ENCODE results near the gene ADAR.
A peak's percentile ranks its signal among the peaks of the same experiment; 100 is the strongest.

Gene ADAR

DNA sequence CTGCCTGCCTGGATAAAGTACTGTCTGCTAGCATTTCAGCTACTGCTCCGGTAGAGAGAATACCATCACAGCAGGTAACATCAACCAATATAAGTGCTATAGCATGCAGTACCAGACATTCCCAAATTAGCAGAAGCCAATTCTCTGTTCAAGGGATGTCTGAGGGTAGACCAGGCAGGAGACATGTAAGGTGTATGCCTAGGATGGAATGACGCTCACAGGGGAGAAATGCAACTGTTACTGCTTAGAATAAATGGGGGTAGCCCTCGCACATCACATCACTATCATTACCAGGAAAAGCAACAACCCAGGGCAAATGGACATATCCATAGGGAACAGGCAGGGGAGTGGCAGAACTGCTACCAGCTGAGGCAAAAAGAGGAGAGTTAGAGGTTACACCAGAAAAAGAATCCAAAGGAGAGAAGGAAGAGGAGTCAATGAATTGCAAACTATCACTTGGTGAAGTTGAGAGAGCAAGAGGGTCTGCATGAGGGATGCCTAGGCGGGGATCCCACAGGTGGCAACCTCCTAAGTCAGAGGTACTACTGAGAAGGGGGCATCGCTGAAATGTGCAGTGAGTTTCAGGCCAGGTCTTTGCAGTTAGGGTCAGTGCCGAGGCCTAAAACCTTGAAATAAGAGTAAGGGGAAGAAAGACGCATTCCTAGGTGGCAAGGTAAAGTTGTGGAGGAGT lies 50.6 kb downstream of the ADAR start:
- DNase-seq (ENCODE audit: low read depth): no peak

DNA sequence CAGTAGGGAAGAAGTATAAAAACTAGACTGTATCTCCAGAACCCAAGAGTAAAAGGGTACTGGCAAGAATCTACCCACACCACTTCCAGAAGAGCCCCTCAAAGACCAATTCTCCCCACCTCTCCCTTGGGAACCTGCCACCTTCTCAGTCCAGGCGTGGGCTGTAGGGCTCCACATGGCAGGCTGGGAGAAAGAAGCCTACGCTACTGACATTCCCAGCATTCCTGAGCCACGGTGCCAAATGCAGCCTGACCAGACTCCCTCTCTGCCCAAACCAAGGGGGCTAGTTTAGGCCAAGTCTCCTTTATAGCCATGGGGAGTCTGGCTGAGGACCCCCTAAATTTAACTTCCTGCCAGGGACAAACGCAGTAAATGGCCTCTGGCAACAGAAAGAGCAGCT lies 51.6 kb downstream of the ADAR start:
- no peak for DNase-seq (ENCODE audit: low read depth)

DNA sequence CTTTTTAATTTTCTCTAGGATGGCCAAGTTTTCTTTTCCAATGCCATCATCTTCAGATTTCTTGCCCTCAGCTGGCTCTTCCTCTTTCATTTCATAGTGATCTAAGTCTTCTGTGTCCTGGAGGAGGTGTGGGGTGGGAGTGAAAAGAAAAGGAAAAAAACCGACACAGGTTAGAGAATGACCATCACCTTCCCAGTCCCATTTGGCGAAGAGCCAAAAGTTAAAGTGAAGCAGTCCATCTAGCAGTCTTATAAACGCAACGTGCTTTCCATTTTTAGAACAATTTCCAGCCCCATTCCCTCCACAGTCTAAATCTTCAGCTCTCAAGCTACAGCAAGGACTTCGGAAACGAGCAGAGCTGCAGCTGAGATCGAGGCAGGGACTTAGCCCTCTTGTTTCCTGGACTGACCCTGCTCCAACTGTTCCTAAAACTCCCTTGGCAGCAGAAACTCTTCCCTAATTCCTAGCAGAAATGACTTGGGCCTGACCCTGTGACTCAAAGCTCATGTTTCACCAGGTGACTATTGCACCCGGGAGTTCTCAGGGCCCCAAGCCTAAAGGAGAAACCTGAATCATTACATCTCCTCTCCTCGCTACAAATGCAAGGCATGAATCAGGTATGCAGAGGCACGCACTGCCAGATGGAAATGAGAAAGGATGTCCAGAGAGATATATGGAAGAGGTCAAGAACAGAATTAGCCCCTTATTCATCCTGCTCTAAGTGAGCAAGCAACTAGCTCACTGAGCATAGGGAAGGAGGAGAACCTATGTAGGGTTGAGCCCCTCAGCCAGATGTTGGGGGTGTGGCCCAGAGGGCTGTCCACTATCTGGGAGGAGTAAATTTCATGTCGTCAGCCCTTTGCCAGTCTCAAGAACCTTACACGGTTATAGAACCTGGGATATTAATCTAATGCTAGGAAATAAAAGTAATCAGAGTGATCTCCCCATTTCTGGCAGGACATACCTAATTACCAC lies 54.6 kb downstream of the ADAR start:
- DNase-seq (ENCODE audit: low read depth): no peak

DNA sequence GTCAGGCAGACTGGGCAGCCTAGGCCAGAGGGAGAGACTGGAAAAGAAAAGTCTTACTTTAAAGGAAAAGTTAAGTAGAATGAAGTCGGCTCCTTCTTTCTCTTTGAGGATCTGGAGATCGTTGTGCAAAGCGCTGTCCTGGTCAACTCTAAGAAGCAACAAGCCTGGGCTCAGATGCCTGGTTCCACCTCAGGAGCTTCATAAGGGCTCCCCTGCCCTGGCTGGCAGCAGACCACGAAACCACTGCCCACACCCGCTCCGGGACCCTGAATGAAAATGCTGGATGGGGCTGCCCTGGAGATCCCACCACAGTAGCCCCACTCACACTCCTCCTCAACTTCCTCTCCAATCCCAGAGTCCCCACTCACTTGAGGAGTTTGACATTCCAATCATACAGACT lies 56.0 kb downstream of the ADAR start:
- DNase-seq (ENCODE audit: low read depth): no peak

DNA sequence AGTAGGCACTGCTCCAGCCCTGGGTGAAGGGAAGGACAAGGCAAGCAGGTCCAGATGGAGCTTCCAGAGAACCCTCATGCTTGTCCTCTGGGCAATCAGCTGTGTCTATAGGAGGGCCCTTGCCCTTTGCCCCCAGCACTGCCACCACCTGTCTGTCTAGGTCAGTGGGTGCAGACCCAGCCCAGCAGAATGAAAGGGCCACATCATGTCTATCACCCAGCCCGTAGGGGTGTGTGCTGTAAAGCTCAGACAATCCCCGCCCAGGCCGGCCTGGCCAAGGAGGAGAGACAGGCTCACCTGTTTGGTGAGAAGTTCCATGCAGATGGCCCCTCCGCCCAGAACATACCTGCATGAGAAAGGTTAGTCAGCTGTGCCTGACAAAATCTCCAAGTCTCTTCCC lies 56.5 kb downstream of the ADAR start:
- no peak for DNase-seq (ENCODE audit: low read depth)

DNA sequence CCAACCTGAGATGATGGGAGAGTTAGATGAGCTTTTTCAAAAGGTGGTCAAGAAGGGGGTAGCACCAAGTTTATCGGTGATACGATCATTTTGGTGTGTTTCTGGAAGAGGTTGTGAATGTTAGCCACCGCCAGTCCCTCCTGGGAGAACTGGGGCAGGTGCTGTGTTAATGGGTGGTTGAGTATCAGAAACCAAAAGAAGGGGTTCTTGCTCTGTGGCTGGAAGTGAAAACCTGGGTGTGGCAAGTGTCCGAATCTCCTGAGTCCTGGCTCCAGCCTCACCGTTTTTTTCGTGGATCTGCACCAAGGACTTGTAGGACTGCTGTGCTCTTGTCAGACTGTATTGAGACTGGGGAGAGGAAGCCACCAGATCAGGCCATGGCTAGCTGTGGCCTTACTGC lies 57.3 kb downstream of the ADAR start:
- no peak for DNase-seq (ENCODE audit: low read depth)

DNA sequence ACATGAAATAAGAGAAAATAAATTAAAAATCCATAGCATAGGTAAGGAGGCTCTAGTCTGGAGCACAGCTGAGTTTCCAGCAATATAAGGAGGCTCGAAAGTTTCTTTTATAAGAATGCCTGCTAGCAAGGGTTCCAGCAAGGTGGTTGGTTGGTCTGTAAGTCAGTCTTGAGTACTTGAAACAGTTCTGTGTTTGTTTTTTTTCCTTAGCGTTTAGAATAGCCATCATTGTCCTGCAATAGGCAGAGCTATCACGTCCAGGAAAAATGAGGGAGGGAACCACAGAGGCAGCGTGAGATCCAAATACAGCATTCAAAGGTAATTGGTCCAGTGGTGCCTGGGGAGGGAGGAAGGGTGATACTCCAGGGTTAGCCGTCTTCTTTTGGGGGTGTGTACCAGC lies 57.9 kb downstream of the ADAR start:
- DNase-seq (ENCODE audit: low read depth): no peak

DNA sequence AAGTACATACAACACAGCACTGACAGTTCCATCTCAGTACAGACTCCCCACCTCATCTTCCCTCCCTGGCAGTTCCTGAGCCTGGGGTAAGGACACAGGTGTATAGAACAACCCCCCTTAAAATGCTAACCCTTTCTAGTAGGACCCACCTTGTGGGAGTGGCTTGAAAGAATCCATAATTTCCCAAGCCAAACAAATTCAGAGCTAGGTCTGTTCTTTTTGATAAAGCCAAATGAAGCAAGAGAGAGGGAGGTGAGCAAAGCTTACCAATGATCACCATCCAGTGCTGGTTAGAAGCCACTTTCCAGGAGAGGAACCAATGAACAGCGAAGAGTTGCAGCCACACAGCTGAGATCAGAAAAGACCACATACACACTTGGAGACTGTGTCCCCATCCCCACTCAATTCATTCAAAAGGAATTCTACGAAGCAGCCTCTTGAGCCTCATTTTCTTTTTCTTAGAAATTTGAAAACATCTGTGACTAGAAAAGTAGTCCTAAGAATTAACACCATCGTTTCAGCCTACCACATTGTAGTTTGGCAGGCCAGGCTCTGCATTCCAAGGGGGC lies 58.7 kb downstream of the ADAR start:
- no peak for DNase-seq (ENCODE audit: low read depth)

DNA sequence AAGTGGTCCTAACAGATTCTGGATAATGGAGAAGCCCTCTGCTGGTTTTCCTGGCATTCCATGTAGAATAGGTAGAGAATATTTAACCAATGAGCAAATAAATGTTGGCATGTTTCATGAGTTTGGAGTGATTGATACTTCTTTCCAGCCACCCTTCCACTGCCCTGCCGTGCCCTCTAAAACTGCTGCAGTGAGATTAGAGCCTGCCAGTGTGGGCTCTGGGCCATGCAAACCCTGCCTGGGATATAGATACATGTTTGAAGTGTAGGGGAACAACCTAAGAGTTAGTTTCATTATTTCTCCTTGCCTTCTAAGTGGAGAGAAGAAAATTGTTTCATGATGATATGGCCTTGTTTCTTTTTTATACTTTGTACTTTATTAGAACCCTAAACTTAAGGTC lies 60.0 kb downstream of the ADAR start:
- no peak for DNase-seq (ENCODE audit: low read depth)

DNA sequence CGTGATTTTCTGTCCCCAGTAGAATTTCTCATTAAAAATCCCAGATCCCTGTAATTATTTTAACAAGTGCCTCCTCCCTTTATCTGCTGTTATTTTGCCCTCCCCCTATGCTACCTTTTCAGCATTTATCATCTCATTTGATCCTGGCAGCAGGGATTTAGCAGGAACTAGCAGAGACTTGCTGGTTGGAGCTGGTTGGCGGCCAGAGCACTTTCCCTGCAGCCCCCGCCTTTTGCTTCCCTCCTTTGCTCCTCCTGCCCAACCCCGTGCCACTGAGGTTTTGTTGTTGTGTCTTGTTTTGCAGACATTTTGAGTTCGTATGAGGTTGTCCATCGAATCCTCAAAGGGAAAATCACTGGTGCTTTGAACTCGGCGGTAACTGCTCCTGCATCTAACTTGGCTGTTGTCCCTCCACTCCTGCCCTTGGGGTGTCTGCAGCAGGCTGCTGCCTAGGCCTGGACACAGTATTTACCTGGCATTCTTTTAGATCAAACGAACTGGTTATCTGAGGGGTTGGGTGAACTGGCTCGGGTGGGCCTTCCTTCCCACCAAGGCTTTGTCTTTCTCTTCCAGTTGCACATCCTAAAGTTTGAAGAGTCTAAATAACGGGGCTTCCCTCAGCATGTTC lies 60.8 kb downstream of the ADAR start:
- no peak for DNase-seq (ENCODE audit: low read depth)

DNA sequence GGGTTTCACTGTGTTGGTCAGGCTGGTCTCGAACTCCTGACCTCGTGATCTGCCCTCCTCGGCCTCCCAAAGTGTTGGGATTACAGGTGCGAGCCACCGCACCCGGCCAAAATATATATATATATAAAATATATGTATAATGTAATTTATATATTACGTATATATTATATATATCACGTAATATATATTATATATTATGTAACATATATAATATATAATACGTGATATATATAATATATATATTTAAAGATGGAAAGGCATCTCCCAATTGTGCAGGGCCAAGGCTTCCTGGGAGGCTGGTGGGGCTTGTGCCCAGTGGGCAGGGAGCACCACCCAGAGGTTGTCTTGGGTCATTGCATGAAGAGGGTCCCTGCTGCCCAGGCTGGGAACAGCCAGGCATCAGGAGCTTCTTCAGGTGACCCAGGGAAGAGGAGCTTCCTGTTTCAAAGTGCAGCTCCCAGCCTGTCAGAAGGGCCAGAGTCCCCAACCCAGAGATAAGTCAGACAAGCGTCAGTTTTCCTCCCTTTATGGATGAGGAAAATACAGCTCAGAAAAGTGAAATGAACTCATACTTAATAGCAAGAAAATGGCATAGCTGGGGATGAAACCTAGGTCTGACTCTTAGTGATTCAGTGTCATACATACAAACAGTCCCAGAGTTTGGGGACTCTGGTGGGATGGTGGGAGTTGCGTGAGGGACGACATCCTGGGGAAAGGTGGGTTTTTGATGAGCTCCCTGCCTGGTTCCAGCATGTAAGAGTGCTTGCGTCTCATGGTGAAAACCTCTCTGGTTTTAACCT lies 61.5 kb downstream of the ADAR start:
- peak; percentile 25 for DNase-seq (ENCODE audit: low read depth)

DNA sequence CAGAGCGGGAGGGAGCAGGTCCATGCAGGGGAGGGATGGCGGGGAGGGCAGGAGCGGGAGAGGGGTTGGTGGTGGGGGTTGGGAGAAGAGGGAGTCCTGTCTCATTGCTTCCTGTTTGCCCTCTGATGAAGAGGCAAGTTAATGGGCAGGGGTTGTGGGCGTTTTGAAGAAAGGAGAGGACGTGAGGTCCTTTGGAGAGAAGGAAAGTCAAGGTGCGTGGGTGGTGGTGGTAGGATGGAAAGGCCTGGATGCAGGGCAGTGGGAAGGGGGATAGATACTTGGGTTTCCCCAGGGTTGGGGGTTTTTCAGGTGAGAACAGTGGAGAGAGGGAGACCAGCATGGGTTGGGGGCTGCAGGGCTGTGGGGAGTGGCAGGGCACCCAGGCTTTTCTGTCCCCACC lies 66.8 kb downstream of the ADAR start:
- no peak for DNase-seq (ENCODE audit: low read depth)

DNA sequence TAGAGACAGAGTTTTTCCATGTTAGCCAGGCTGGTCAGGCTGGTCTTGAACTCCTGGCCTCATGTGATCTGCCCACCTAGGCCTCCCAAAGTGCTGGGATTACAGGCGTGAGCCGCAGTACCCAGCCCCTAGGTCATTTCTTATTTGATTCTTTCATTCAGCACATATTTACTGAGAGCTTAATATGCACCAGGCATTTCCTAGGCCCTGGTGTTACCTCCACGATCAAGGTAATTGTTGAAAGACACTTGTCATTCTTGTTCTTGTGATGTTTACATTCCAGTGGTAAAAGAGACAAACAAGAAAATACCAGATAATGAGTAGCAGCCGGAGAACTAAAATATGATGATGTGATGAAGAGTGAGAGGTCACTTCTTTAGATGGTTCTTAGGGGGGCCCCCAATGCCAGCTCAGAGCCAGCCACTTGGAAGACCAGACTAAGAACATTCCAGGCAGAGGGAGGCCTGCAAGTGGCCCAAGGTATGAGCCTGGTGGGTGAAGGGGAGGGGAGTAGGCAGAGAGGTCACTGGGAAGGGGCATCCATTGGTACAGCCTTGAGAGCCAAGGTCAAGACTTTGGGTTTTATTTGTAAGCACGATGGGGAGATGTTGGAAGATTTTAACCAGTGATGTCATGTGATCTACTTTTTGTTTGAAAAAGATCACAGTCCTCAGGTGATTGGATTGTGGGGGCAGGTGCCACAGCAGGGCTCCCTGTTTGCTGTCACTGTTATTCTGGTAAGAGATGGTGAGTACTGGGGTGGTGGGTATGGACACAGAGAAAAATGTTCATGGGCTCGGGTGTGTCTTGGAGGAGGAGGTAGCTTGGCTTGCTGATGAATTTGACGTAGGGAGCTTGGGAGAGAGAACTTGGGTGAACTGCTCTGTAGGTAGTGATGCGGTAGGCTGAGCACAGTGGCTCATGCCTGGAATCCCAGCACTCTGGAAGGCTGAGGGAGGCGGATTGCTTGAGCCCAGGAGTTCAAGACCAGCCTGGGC lies 68.2 kb downstream of the ADAR start:
- no peak for DNase-seq (ENCODE audit: low read depth)

DNA sequence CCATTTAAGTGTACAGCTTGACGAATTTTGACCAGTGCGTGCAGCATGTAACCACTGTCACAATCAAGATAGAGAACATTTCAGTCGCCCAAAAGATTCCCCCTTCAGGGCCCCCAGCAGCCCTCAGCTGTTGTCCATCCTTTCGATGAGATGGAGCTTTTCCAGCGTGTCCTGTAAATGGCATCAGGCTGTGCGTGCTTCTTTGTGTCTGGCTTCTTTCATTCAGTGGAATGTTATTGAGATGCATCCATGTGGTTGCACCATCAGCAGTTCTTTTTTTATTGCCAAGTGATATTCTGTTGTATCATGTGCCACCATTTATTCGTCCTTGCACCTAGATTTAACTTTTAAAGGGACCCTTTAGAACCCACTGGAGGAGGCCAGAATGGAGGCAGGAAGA lies 71.4 kb downstream of the ADAR start:
- no peak for DNase-seq (ENCODE audit: low read depth)

DNA sequence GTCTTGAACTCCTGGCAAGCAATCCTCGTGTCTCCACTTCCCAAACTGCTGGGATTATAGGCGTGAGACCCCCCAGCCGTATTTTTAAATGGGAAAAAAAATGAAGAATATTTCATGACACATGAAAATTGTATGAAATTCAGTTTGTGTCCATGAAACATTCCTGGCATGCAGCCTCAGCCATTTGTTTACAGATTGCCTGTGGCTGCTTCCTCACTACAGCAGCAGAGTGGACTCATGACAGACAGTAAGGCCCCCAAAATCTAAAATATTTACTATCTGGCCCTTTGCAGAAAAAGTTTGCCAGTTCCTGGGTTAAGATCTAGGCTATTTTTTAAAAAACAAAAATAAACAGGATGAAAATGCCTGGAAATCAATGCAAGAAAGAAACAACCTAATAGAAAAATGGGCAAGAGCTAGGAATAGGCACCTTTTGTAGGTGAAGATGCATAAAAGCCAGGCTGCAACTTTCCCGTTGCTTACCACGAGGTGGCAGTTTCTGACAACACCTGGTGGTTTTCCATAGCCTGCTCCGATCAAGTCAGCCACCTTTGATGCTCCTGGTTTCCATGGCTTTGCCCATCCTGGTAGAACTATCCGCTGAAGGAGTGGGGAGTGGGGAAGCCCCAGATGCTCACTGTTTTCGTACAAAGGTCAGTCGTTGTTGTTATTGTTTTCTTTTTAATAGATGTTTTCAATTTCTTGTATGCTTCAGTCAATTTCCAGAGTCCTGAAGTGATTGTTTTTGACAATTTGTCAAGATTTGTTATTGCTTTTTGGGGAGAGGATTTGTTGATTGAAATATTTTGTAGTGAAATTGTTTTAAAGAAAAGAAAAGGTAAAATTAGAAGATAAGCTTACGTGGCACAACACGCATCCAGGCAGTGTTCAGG lies 73.8 kb downstream of the ADAR start:
- no peak for DNase-seq (ENCODE audit: low read depth)
